Measurements from ENCODE around the gene BAIAP2L1. TPM values are rescaled to one million over a fixed set of nuclear protein-coding genes. Genes with fewer than 3 reads are reported as not detected.

The BAIAP2L1 gene
- total RNA-seq, 4 donors from 2014 or later: 17.2 to 28.9 (median 20.7) TPM

DNA sequence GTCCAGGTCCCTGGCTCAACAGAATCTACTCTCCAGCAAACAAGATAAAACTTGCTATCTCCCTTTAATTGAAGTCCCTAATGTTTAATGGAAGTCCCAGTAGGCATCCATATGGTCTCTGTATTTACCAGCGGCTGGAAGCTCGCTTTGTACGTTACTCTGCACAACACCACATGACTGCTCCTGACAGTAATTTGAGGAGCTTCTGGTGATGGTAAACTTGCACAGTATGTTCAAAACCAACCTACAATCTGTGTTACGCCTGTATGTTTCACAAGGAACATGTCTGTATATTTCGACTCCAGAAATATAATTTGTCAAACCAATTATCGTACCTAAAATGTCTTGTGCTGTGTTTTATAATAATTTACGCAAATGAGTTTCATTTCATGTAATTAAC lies 144.5 kb downstream of the BAIAP2L1 start:
- H3K4me3 ChIP-seq (ENCODE audit: low read depth, poor library complexity, severe bottlenecking): no peak overlapping the region
- TF ChIP-seq, protein P1, sequence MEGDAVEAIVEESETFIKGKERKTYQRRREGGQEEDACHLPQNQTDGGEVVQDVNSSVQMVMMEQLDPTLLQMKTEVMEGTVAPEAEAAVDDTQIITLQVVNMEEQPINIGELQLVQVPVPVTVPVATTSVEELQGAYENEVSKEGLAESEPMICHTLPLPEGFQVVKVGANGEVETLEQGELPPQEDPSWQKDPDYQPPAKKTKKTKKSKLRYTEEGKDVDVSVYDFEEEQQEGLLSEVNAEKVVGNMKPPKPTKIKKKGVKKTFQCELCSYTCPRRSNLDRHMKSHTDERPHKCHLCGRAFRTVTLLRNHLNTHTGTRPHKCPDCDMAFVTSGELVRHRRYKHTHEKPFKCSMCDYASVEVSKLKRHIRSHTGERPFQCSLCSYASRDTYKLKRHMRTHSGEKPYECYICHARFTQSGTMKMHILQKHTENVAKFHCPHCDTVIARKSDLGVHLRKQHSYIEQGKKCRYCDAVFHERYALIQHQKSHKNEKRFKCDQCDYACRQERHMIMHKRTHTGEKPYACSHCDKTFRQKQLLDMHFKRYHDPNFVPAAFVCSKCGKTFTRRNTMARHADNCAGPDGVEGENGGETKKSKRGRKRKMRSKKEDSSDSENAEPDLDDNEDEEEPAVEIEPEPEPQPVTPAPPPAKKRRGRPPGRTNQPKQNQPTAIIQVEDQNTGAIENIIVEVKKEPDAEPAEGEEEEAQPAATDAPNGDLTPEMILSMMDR (IDR thresholded peaks at IDR 0.05): no peak
- TF ChIP-seq POLR2A (IDR thresholded peaks at IDR 0.05): no peak
- WGBS, 2 donors: 93 to 97% methylated on average over 7 of the region's 7 CpGs
- no peak for DNase-seq (ENCODE audit: low spot score in 2 of 2)
- intact Hi-C loops (cut with DNase I; ENCODE audit: low total_unique reads): no loop called here

DNA sequence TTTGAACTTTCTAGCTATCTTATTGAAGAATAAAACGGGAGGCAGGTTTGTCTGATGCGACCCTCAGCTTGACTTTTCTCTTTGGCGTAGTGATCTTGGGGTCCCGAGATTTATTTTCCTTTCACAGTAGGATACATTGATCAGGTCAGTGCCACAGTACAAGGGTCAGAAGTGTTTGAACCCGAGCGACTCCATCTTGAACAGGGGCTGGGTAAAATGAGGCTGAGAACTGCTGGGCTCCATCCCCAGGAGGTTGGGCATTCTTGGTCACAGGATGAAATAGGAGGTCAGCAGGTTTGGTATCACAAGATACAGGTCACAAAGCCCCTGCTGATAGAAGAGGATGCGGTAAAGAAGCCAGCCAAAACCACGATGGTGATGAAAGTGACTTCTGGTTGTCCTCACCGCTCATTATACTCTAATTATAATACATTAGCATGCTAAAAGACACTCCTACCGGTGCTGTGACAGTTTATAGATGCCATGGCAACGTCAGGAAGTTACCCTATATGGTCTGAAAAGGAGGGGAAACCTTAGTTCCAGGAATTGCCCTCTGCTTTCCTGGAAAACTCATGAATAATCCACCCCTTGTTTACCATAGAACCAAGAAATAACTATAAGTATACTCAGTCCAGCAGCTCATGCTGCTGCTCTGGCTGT lies 145.8 kb downstream of the BAIAP2L1 start:
- DNase-seq (ENCODE audit: low spot score in 2 of 2): no peak
- intact Hi-C loops (cut with DNase I; ENCODE audit: low total_unique reads): no loop called here
- TF ChIP-seq POLR2A (IDR thresholded peaks at IDR 0.05): no peak
- TF ChIP-seq, protein P1 (IDR thresholded peaks at IDR 0.05): no peak
- 79 to 82% methylated on average over 11 of the region's 11 CpGs for whole genome bisulfite sequencing, 2 donors
- H3K4me3 ChIP-seq (ENCODE audit: low read depth, poor library complexity, severe bottlenecking): no peak overlapping the region

DNA sequence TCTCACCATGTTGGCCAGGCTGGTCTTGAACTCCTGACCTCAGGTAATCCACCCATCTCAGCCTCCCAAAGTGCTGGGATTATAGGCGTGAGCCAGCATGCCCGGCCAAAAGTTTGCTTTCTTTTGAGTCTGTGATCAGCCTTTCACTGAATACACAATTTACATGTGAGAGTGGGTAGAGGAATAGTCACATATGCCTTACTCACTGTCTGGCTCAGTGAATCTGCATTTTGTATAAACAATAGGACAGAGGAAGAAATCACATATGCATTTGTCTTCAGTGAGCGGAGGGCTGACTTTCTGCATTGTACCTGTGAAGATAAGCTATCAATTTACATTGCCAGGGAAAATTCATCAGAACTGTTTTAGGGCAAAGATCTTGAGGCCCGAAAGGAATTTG lies 146.4 kb downstream of the BAIAP2L1 start:
- no peak for TF ChIP-seq POLR2A (IDR thresholded peaks at IDR 0.05)
- TF ChIP-seq, protein P1 (IDR thresholded peaks at IDR 0.05): no peak
- H3K4me3 ChIP-seq (ENCODE audit: low read depth, poor library complexity, severe bottlenecking): no peak overlapping the region
- no peak for DNase-seq (ENCODE audit: low spot score in 2 of 2)
- intact Hi-C loops (cut with DNase I; ENCODE audit: low total_unique reads): no loop called here
- 95% methylated on average over 4 of the region's 4 CpGs for WGBS, 2 donors

DNA sequence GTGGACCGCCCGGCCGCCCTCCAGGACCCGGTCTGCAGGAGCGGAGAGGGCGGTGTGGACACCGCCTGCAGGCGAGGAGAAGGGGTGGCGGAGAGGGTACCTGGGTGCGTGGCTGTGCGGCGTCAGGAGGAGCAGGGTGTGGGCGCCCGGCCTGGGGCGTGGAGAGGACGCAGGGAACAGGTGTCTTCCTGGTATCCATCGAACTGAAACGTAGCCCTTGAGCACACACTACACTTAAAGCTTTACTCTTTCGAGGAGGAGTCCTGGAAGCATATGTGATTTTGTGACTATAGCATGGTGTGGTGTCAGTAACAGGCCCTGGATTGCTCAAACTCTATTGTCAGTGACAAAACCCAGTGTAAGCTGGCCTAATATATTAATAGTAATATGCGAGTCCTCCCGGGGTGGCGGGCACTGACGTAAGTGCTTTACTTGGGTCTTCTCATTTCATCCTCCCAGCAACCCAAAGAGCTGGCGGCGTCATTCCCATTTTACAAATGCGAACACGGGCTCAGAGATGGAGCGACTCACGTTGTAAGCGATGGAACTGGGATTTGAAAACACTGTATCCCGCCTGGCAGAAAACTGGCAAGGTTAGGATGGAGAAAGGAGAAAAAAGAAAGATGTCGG lies 148.3 kb downstream of the BAIAP2L1 start:
- no peak for DNase-seq (ENCODE audit: low spot score in 2 of 2)
- H3K4me3 ChIP-seq (ENCODE audit: low read depth, poor library complexity, severe bottlenecking): peak overlapping the region; percentile 59
- intact Hi-C loops (cut with DNase I; ENCODE audit: low total_unique reads): no loop called here
- 25 to 31% methylated on average over 24 to 30 of the region's 32 CpGs for WGBS, 2 donors
- TF ChIP-seq, protein P1 (IDR thresholded peaks at IDR 0.05): no peak
- TF ChIP-seq POLR2A (IDR thresholded peaks at IDR 0.05): no peak

- WGBS, 2 donors: 1% methylated on average over 21 to 23 of the region's 69 CpGs
- intact Hi-C loops (cut with DNase I; ENCODE audit: low total_unique reads): no loop called here
- no peak for TF ChIP-seq POLR2A (IDR thresholded peaks at IDR 0.05)
- TF ChIP-seq, protein P1 (IDR thresholded peaks at IDR 0.05): no peak
- H3K4me3 ChIP-seq (ENCODE audit: low read depth, poor library complexity, severe bottlenecking): peak within 1 kb of the TSS; percentile 59
- peak; percentile 89 to 99 for DNase-seq (ENCODE audit: low spot score in 2 of 2)
Observed at GRCh38 chr7:98251601-98252424, 149.1 kb downstream of the BAIAP2L1 start, which contains the start of gene TECPR1. Gene TECPR1, minus strand, starts transcription at chr7:98252232. Its CDS starts 6,086 bp downstream, at chr7:98246146.
